Activated B cell treated with CpG ODN at 0.5 μM for 24 hours (primary cell): ENCODE measurements around the gene PPM1H. TPM values are rescaled to one million over a fixed set of nuclear protein-coding genes. Genes with fewer than 3 reads are reported as not detected.

Experiments
- ATAC-seq: fragments of 200-7000 bp; cut with Tn5 transposase; one replicate; pipeline ENCODE4 v1.10.0; 2021; ENCODE audit warnings: low read depth, mild to moderate bottlenecking, moderate library complexity
- CTCF ChIA-PET: fragments of 350-600 bp; sonication (Branson Sonifier 250); formaldehyde crosslinking; loops from one replicate; lab custom pipeline; 2021; ENCODE audit warnings: antibody characterized with exemption; lab: Charles Lee
- POLR2A ChIA-PET: fragments of 350-600 bp; sonication (Branson Sonifier 250); formaldehyde crosslinking; loops from one replicate; lab custom pipeline; 2021; ENCODE audit warnings: antibody characterized with exemption; lab: Charles Lee
- DNase-seq: peaks from one replicate; pipeline ENCODE4 v3.0.0; 2022
- H3K27ac Mint-ChIP-seq: one replicate; pipeline ENCODE4 v1.8.0; 2020; ENCODE audit warnings: mixed read lengths
- H3K27me3 Mint-ChIP-seq: one replicate; pipeline ENCODE4 v1.8.0; 2021; ENCODE audit warnings: mixed read lengths
- H3K36me3 Mint-ChIP-seq: one replicate; pipeline ENCODE4 v1.8.0; 2021; ENCODE audit warnings: low read depth, mixed read lengths
- H3K4me1 Mint-ChIP-seq: one replicate; pipeline ENCODE4 v1.8.0; 2021; ENCODE audit warnings: mixed read lengths
- H3K4me3 Mint-ChIP-seq: one replicate; pipeline ENCODE4 v1.8.0; 2020; ENCODE audit warnings: mild to moderate bottlenecking, mixed read lengths
- H3K9me3 Mint-ChIP-seq: one replicate; pipeline ENCODE4 v1.8.0; 2020; ENCODE audit warnings: mixed read lengths
- CTCF ChIP-seq: fragments of 200-600 bp; IDR thresholded peaks from one replicate; pipeline ENCODE4 v1.8.0; 2022; ENCODE audit warnings: antibody characterized with exemption, mild to moderate bottlenecking
- intact Hi-C: fragments of 100-400 bp; cut with micrococcal nuclease; formaldehyde crosslinking; loops from one replicate; pipeline ENCODE4 v1.15.1; 2024
- total RNA-seq: library from RNA; stranded (reverse); gene quantifications from 2 replicates; pipeline ENCODE4 v1.2.3, GENCODE V29; 2022

The PPM1H gene
- total RNA-seq, 1 donor from 2014 or later: not detected

DNA sequence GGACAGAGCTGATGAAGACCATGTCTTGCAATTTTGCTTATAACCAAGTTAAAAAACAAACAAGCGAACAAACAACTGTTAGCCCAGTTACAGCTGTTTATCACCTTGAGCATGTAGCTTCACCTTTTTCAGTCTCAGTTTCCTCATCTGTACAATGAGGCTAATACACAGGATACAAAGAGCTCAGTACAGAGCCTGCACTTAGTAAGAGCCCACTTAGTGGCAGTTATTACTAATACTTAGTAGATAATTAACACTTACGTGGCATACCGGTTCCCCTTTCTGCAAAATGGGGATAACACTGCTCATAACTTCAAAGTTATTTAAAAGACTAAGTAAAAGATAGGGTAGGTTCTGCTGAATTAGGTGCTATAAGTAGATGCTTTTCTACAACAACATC is 240.3 kb downstream of the PPM1H start:
- H3K36me3 Mint-ChIP-seq: no peaks in the 10 kb centered on the region
- no peaks in the 10 kb centered on the region for H3K4me1 Mint-ChIP-seq
- no peak for TF ChIP-seq CTCF
- no peaks in the 10 kb centered on the region for H3K27me3 Mint-ChIP-seq
- POLR2A ChIA-PET: no interaction called here
- intact Hi-C loops: loop anchor here (5.0 kb wide), 1 partner anchor 62 kb away; no protein-coding TSS in a partner anchor
- no peaks in the 10 kb centered on the region for H3K9me3 Mint-ChIP-seq
- no peak for ATAC-seq
- no peak overlapping the region for H3K27ac Mint-ChIP-seq
- H3K4me3 Mint-ChIP-seq: no peak overlapping the region
- CTCF ChIA-PET: interaction anchor here (1.3 kb wide), 1 partner anchor 104 kb away, joined by 5 read pairs; no protein-coding TSS in a partner anchor
- DNase-seq: no peak

GRCh38 chr12:62694116-62694515 is 240.8 kb downstream of the PPM1H start:
- intact Hi-C loops: loop anchor here (5.0 kb wide), 1 partner anchor 62 kb away; no protein-coding TSS in a partner anchor
- ATAC-seq (no peak), DNase-seq (no peak)
- Mint-ChIP-seq H3K36me3 (no peaks in the 10 kb centered on the region), H3K4me1 (no peaks in the 10 kb centered on the region), H3K27me3 (no peaks in the 10 kb centered on the region), H3K9me3 (no peaks in the 10 kb centered on the region), H3K27ac (no peak overlapping the region), H3K4me3 (no peak overlapping the region)
- ChIA-PET CTCF (interaction anchor here (0.6 to 1.3 kb wide), 2 partner anchors 105 to 113 kb away, joined by 4 to 5 read pairs; no protein-coding TSS in a partner anchor), POLR2A (no interaction called here)
- no peak for TF ChIP-seq CTCF

GRCh38 chr12:62693376-62694050 is 241.4 kb downstream of the PPM1H start:
- ChIA-PET CTCF (interaction anchor here (0.6 to 1.3 kb wide), 2 partner anchors 106 to 114 kb away, joined by 4 to 5 read pairs; no protein-coding TSS in a partner anchor), POLR2A (no interaction called here)
- TF ChIP-seq CTCF: no peak
- Mint-ChIP-seq H3K4me3 (no peak overlapping the region), H3K9me3 (no peaks in the 10 kb centered on the region), H3K27ac (no peak overlapping the region), H3K4me1 (no peaks in the 10 kb centered on the region), H3K27me3 (no peaks in the 10 kb centered on the region), H3K36me3 (no peaks in the 10 kb centered on the region)
- intact Hi-C loops: loop anchor here (5.0 kb wide), 1 partner anchor 61 kb away; no protein-coding TSS in a partner anchor
- no peak for ATAC-seq
- no peak for DNase-seq

DNA sequence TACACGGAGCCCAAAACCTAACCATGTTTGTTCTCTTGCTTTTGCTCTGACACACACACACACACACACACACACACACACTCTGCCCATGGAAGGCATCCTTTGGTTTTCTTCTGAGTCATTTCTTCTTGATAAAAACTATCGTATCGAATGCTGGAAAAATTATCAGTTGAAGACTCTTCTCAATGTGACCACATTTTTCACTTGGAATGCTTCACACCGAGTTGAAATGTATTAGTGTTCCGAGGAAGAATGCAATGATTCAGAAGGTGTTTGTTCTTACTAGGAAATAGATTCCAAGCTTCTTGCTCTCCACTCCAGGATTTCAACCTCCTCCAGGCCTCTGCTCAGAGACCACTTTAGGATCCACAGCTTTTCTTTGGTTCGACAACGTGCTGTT is 242.1 kb downstream of the PPM1H start:
- CTCF ChIA-PET: no interaction called here
- no peak for TF ChIP-seq CTCF

DNA sequence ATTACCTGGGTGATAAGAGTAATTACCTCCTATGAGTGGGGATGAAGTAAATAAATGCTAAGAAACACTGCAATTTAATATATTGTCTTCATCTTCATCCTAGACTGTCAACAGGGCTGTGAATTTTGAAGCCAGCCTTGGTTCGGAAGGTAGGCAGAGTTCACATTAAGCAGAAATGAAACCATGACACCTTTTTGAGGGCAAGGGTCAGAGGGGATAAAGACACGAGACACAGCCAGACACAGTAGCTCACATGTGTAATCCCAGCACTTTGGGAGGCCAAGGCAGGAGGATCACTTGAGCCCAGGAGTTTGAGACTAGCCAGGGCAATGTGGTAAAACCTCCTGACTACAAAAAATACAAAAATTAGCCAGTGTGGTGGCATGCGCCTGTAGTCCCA is 243.6 kb downstream of the PPM1H start:
- TF ChIP-seq CTCF: no peak
- intact Hi-C loops: loop anchor here (5.0 kb wide), 1 partner anchor 59 kb away; no protein-coding TSS in a partner anchor
- H3K36me3 Mint-ChIP-seq: no peaks in the 10 kb centered on the region
- H3K9me3 Mint-ChIP-seq: no peaks in the 10 kb centered on the region
- ATAC-seq (no peak), DNase-seq (no peak)
- no peak overlapping the region for H3K4me3 Mint-ChIP-seq
- CTCF ChIA-PET: no interaction called here
- no peak overlapping the region for H3K27ac Mint-ChIP-seq
- H3K27me3 Mint-ChIP-seq: no peaks in the 10 kb centered on the region
- no peaks in the 10 kb centered on the region for H3K4me1 Mint-ChIP-seq
- POLR2A ChIA-PET: no interaction called here

More for the DNA sequence above, 242.1 kb downstream of the PPM1H start:
- DNase-seq (no peak), ATAC-seq (no peak)
- Mint-ChIP-seq H3K27ac (no peak overlapping the region), H3K9me3 (no peaks in the 10 kb centered on the region), H3K27me3 (no peaks in the 10 kb centered on the region), H3K36me3 (no peaks in the 10 kb centered on the region), H3K4me1 (no peaks in the 10 kb centered on the region), H3K4me3 (no peak overlapping the region)
- intact Hi-C loops: loop anchor here (5.0 kb wide), 1 partner anchor 61 kb away; no protein-coding TSS in a partner anchor
- POLR2A ChIA-PET: no interaction called here
